ENCODE measurements around the gene TCFL5. TPM values are rescaled to one million over a fixed set of nuclear protein-coding genes. Genes with fewer than 3 reads are reported as not detected.

The TCFL5 gene
- total RNA-seq, 1 donor from 2014 or later: 11.5 TPM

GRCh38 chr20:62804627-62805154, 56.9 kb downstream of the TCFL5 start, which contains the start of gene OGFR:
OGFR (plus strand) TSS chr20:62804835; CDS start chr20:62804860, 25 bp downstream.
- intact Hi-C loops (cut with DNase I): no loop called here

GRCh38 chr20:62804021-62804626, 57.5 kb downstream of the TCFL5 start:
- intact Hi-C loops (cut with DNase I): no loop called here
- Histone ChIP-seq H3K27ac (peak overlapping the region; percentile 94), H3K36me3 (peaks cover 0 to 26% of the 10 kb centered on the region in 2 donors), H3K4me3 (peak overlapping the region; percentile 68 to 93), H3K27me3 (no peaks in the 10 kb centered on the region), H3K4me1 (peaks cover 39% of the 10 kb centered on the region), H3K9me3 (no peaks in the 10 kb centered on the region)
- no peak for TF ChIP-seq POLR2AphosphoS5 (IDR thresholded peaks at IDR 0.05; ENCODE audit: insufficient read depth in 1 of 2, low read depth in 1 of 2)
- TF ChIP-seq POLR2A (IDR thresholded peaks at IDR 0.05): no peak
- no peak for TF ChIP-seq CTCF (IDR thresholded peaks at IDR 0.05)
- no peak for DNase-seq (ENCODE audit: extremely low spot score in 2 of 2)

More at GRCh38 chr20:62804627-62805154, 56.9 kb downstream of the TCFL5 start, which contains the start of gene OGFR:
- H3K36me3 ChIP-seq: peaks cover 0 to 26% of the 10 kb centered on the region in 2 donors
- H3K9me3 ChIP-seq: no peaks in the 10 kb centered on the region
- DNase-seq (ENCODE audit: extremely low spot score in 2 of 2): no peak
- peak within 1 kb of the TSS; percentile 68 to 93 for H3K4me3 ChIP-seq
- H3K4me1 ChIP-seq: peaks cover 39% of the 10 kb centered on the region
- H3K27me3 ChIP-seq: no peaks in the 10 kb centered on the region
- peak in 1 of 2 donors; percentile 67 for TF ChIP-seq POLR2A (IDR thresholded peaks at IDR 0.05)
- no peak for TF ChIP-seq CTCF (IDR thresholded peaks at IDR 0.05)
- TF ChIP-seq POLR2AphosphoS5 (IDR thresholded peaks at IDR 0.05; ENCODE audit: insufficient read depth in 1 of 2, low read depth in 1 of 2): peak in 1 of 2 donors; percentile 64
- peak within 1 kb of the TSS; percentile 94 for H3K27ac ChIP-seq

GRCh38 chr20:62802026-62802712, 59.5 kb downstream of the TCFL5 start:
- Histone ChIP-seq H3K4me3 (no peak overlapping the region), H3K36me3 (peaks cover 0 to 20% of the 10 kb centered on the region in 2 donors), H3K27me3 (no peaks in the 10 kb centered on the region), H3K9me3 (no peaks in the 10 kb centered on the region), H3K4me1 (peaks cover 31% of the 10 kb centered on the region), H3K27ac (no peak overlapping the region)
- DNase-seq (ENCODE audit: extremely low spot score in 2 of 2): no peak
- no peak for TF ChIP-seq POLR2AphosphoS5 (IDR thresholded peaks at IDR 0.05; ENCODE audit: insufficient read depth in 1 of 2, low read depth in 1 of 2)
- TF ChIP-seq POLR2A (IDR thresholded peaks at IDR 0.05): no peak
- TF ChIP-seq CTCF (IDR thresholded peaks at IDR 0.05): no peak
- intact Hi-C loops (cut with DNase I): no loop called here

- intact Hi-C loops (cut with DNase I): no loop called here
Observed at GRCh38 chr20:62801284-62802010, 60.2 kb downstream of the TCFL5 start.

More at GRCh38 chr20:62801284-62802010, 60.2 kb downstream of the TCFL5 start:
- no peaks in the 10 kb centered on the region for H3K9me3 ChIP-seq
- peaks cover 0 to 20% of the 10 kb centered on the region in 2 donors for H3K36me3 ChIP-seq
- no peak for DNase-seq (ENCODE audit: extremely low spot score in 2 of 2)
- H3K27ac ChIP-seq: no peak overlapping the region
- TF ChIP-seq POLR2A (IDR thresholded peaks at IDR 0.05): no peak
- no peak for TF ChIP-seq POLR2AphosphoS5 (IDR thresholded peaks at IDR 0.05; ENCODE audit: insufficient read depth in 1 of 2, low read depth in 1 of 2)
- TF ChIP-seq CTCF (IDR thresholded peaks at IDR 0.05): no peak
- H3K27me3 ChIP-seq: no peaks in the 10 kb centered on the region
- H3K4me3 ChIP-seq: no peak overlapping the region
- H3K4me1 ChIP-seq: peaks cover 28% of the 10 kb centered on the region

Data from vagina (tissue), 2 donors.